ENCODE results near the gene SPATA18. TPM values are rescaled to one million over a fixed set of nuclear protein-coding genes. Genes with fewer than 3 reads are reported as not detected.

Gene SPATA18
- total and polyA plus RNA-seq, 2 of the 8 experiments (the other 6 are each of a cell fraction or from before 2014, with no cell fraction given), result 1.4 to 2.4 TPM

GRCh38 chr4:52036886-52037530 lies 14.1 kb upstream of the SPATA18 start (continued):
- no peak for TF ChIP-seq CHD7 (IDR thresholded peaks at IDR 0.05; ENCODE audit: insufficient replicate concordance, low read length)
- TF ChIP-seq POLR2AphosphoS5 (IDR thresholded peaks at IDR 0.05; ENCODE audit: low read depth, low read length), result no peak
- no peak for TF ChIP-seq CBX8 (IDR thresholded peaks at IDR 0.05; ENCODE audit: borderline replicate concordance, low read depth, low read length)
- no peak for TF ChIP-seq BCL11A (IDR thresholded peaks at IDR 0.05; ENCODE audit: low read depth in 2 of 2, low read length in 2 of 2)
- TF ChIP-seq, protein P1, sequence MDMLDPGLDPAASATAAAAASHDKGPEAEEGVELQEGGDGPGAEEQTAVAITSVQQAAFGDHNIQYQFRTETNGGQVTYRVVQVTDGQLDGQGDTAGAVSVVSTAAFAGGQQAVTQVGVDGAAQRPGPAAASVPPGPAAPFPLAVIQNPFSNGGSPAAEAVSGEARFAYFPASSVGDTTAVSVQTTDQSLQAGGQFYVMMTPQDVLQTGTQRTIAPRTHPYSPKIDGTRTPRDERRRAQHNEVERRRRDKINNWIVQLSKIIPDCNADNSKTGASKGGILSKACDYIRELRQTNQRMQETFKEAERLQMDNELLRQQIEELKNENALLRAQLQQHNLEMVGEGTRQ (IDR thresholded peaks at IDR 0.05; ENCODE audit: low read length), result no peak
- TF ChIP-seq MAX (IDR thresholded peaks at IDR 0.05), result no peak
- TF ChIP-seq RFX5 (IDR thresholded peaks at IDR 0.05; ENCODE audit: borderline replicate concordance, low read depth, low read length), result no peak
- no peak for TF ChIP-seq PHF8 (conservative IDR thresholded peaks at IDR 0.05; ENCODE audit: low read depth, low read length)
- no peak for TF ChIP-seq EZH2 (IDR thresholded peaks at IDR 0.05; ENCODE audit: low read depth, low read length, severe bottlenecking)

Data from H1 (cell line).